Measurements from ENCODE around the gene CAMTA1.

CAMTA1 gene

GRCh38 chr1:7177438-7178146, 392.3 kb downstream of the CAMTA1 start:
- no peak for DNase-seq (ENCODE audit: low read depth in 2 of 3, low spot score in 1 of 3)

- DNase-seq (ENCODE audit: low read depth in 2 of 3, low spot score in 1 of 3), result no peak
Observed at GRCh38 chr1:7178336-7178735, 393.1 kb downstream of the CAMTA1 start.

DNA sequence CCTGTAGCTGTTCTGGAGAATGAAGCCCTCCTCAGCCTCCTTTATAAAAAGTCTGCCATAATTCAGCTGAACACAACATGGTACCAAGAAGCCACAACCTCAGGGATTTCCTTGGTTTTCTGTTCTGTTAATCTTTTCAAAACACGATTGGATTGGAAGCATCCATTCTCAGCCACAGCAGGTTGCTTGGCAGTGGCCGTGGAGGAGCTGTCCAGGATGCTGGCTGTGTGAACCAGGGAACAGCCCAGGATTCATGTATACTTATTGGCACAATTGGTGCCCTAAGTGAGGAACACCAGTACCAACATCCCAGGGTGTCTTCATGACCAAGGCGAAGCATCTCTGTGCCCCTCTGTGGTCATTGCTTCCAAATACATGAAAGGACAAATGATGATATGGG, 393.5 kb downstream of the CAMTA1 start:
- DNase-seq (ENCODE audit: low read depth in 2 of 3, low spot score in 1 of 3), result no peak

DNA sequence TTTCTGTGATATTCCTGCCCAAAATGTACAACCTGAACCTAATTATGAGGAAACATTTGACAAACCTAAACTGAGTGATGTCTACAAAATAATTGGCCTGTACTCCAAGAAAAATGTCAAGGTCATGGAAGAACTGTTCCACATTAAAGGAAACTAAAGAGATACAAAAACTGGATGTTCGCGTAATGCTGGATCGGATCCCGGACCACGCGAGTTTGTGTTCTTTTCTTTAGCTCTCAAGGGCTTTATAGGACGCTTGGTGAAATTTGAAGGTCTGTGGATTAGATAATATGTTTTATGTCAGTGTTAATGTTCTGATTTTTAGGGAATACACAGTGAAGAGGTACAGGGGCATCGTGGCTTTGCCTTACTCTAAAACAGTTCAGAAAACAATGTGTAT, 400.5 kb downstream of the CAMTA1 start:
- no peak for DNase-seq (ENCODE audit: low read depth in 2 of 3, low spot score in 1 of 3)

DNA sequence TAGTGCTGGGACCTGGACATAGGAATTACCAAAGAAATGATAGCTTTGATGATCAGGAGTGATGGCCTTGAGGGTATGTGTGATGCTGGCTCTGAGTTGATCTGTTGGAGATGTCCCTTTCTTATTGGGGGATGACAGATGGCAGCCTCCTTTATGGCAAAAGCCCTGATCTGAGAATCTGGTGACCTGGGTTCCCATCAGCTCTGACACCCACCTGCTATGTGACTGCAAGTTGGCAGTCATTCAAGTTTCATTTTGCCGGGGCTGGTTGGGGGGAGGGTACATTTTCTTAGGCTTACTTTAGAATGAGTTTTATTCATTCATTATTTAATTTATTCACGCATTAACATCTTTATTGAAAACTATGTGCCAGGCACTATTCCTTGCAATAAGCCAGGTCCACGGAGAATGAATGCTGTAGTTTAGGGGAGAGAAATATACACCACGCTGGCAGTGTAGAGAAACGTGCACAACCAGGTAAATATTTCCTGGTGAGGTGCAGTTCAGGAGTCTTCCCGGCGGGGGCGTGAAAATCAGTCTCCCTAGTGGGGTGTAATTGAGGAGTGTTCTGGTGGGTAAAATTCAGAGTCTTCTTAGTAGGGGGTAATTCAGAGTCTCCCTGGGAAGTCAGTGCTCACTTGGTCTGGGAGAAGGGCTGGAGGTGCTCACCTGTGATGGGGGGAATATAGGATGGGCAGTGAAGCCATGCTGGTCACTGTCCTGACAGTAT, 401.3 kb downstream of the CAMTA1 start:
- no peak for DNase-seq (ENCODE audit: low read depth in 2 of 3, low spot score in 1 of 3)

GRCh38 chr1:7187112-7187493, 401.8 kb downstream of the CAMTA1 start:
- no peak for DNase-seq (ENCODE audit: low read depth in 2 of 3, low spot score in 1 of 3)

DNA sequence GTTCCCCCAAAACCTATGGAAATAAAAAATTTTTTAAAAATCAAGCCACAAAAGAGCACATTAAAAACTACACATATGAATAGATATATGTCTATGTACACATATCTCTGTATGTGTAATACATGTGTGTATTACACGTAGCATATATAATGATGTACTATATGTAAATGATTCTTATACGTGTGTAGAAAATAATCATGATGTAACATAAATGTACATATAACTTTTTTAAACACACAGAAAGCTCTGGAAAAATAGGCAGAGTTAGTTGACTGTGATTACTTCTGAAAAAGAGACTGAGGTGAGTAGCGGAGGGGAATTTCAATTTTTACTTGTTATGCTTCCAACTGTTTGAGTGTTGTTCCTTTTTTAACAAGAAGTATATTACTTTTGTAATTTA, 405.0 kb downstream of the CAMTA1 start:
- no peak for DNase-seq (ENCODE audit: low read depth in 2 of 3, low spot score in 1 of 3)

DNA sequence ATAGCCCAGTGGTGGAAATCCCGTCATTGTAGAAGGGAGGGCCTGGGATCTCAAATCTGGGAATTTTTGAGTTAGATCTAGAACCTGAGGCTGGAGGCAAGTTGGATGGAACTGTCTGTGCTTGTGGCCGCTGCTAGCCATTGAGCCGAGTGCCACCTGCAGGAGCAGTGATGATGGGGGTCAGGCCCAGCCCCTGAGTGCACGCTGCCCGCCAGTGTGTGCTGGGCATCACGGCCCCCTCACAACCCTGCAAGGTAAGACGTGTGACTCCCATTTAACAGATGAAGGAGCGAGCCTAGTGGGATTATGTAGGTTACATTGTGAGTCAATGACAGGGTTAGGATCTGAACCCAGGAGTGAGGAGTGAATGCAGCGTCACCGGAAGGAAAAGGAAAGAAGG, 407.2 kb downstream of the CAMTA1 start:
- DNase-seq (ENCODE audit: low read depth in 2 of 3, low spot score in 1 of 3), result no peak

- no peak for DNase-seq (ENCODE audit: low read depth in 2 of 3, low spot score in 1 of 3)
Observed at GRCh38 chr1:7196036-7196911, 411.0 kb downstream of the CAMTA1 start.

DNA sequence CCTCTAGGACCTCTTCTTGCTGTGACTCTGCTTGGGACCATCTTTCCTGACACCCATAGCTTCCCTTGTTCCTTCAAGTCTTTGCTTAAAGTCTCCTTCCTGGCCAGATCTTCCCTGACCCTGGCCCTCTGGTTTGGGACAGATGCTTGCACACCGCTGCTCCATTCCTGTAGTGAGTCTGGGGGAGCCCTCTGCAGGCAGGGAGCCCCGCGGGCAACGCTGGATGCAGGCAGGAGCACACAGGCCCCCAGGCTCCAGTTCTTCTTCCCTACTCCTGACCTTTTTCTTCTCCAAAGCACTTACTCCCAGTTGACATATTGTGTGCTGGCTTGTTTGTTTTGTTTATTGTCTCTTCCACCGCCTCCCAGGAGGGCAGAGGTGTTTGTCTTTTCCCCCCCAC, 413.4 kb downstream of the CAMTA1 start:
- no peak for DNase-seq (ENCODE audit: low read depth in 2 of 3, low spot score in 1 of 3)

DNA sequence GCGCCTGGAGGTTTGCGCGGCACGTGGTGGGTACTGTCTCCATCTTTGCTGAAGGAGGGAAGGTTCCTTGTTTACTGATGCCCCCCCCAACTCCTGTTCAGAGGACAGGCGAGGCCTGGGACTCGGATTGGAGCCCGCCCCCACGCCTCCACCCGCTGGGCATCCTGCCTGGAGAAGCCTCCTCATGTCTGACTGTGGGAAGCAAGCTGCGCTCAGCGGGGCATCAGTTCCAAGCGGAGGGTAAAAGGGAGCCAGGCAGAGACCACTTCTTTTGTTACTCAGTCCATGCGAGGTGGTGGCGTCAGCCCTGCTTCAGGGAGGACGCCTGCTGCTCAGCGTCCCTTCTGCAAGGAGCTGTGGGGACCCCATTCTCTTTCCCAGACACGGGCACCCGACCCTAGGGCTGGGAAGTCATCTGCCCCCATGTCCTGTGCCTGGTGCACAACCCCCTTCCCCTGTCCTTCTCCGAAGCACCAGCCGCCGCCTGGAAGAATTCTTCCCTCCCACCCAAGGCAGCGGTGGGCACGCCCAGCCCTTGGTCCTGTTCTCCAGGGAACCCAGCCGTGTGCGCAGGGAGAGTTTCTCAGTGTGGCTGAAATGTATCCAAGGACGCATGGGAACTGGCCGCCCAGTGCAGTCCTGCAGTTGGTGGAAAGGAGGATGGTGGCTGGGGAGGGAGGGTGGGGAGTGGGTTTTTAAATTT, 414.0 kb downstream of the CAMTA1 start:
- no peak for DNase-seq (ENCODE audit: low read depth in 2 of 3, low spot score in 1 of 3)

GRCh38 chr1:7207875-7208646, 422.8 kb downstream of the CAMTA1 start:
- peak in 2 of 3 donors; percentile 4 to 20 for DNase-seq (ENCODE audit: low read depth in 2 of 3, low spot score in 1 of 3)

GRCh38 chr1:7208647-7209180, 423.5 kb downstream of the CAMTA1 start:
- DNase-seq (ENCODE audit: low read depth in 2 of 3, low spot score in 1 of 3), result no peak

DNA sequence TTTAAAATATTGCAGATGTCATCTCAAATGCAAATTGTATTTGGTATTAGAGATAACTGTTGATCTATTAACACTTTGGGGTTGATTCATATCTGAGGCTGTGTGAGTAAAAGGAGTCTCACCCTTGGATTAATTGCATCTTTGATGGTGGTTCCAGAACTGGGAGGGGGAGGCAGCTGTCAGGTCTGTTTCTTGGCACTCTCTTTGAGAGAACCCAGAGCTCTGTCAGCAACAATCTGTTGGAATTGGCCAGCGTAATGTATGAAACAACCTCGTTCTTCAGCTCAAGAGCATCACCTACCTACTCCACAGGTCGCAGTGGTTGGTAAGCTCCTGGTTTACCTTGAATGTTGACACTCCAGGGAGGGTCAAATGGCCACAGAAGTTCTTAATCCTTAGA, 424.1 kb downstream of the CAMTA1 start:
- DNase-seq (ENCODE audit: low read depth in 2 of 3, low spot score in 1 of 3), result no peak

GRCh38 chr1:7218210-7218832, 433.1 kb downstream of the CAMTA1 start:
- DNase-seq (ENCODE audit: low read depth in 2 of 3, low spot score in 1 of 3), result peak in 2 of 3 donors; percentile 9 to 30

GRCh38 chr1:7219031-7219430, 433.8 kb downstream of the CAMTA1 start:
- DNase-seq (ENCODE audit: low read depth in 2 of 3, low spot score in 1 of 3), result no peak

GRCh38 chr1:7220007-7220406, 434.8 kb downstream of the CAMTA1 start:
- DNase-seq (ENCODE audit: low read depth in 2 of 3, low spot score in 1 of 3), result no peak

DNA sequence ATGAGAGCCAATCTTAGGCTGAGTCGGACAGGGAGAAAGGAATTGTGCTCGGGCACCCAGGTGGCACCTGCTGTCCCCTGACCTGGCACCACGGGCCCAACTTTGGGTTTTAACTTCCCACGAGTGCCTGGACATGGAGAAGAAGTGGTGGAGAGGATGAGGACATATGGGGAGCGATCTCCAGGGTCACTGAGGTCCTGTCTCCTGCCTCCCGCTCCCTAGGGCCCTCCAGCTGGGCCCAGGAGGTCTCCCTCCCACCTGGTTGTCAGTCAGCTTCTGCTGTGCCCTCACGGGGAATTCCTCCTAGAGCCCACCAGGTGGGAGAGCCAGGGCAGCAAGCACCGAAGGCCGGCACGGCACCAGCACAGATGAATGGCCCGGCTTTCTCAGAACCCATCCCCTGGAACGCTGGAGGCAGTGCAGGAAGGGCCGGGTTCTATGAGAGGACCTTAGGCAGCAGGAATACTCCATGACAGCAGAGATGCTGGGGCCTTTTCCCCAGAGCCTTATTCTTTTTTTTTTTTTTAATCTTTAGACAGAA, 435.5 kb downstream of the CAMTA1 start:
- no peak for DNase-seq (ENCODE audit: low read depth in 2 of 3, low spot score in 1 of 3)

Data from stimulated activated CD4-positive, alpha-beta T cell treated with anti-CD3 and anti-CD28 coated beads, Interleukin-12 subunit alpha, Interleukin-12 subunit beta, amount 100 ng/mL, for 48 hours (primary cell).